ENCODE results near the gene SETD5.

SETD5 gene

DNA sequence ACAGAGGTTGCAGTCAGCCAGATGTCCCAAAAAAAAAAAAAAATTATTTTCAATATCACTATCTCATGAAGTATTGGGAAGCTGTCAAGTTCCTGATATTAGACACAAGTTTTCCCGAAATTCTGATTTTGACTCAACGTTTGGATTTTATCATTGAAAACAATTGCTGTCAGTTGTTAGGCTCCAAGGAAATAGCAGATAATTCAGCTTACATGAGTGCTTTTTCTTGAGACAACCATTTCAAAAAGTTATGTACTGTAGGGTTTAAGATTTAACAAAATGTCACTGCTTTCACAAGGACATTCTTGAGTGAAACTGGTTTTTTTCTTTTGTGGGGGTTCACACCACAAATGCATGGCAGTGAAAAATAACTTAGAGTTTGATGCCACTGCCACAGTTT, 9.3 kb upstream of the SETD5 start:
- DNase-seq = no peak

- no peak for DNase-seq
Observed at GRCh38 chr3:9388562-9389272, 8.7 kb upstream of the SETD5 start.

DNA sequence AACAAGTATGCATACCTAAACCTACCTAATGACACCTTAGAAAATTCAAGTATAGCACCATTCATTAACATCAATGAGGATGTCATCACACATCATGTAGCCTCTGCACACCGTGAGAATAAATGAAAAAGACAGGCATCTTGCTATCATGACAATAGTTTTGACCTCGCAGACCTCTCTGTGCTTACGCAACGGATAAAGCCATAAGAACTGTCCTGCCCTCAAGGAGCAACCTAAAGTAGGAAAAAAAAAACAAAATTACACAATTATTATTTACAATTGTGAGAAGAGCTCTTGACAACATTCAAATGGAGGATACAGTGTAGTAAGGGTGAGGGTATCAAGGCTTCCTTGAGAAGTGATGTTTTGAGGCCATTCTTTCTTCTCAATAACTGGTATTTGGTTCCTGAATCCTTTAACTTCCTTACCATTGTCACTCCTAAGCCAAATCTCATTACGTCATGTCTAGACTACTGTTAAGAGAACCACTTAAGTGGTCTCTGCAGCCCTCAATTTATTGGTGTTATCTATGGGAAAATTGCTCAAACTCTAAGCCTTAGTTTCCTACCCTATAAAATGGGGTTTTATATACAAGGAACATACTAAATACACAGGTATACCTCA, 7.0 kb upstream of the SETD5 start:
- DNase-seq = no peak

DNA sequence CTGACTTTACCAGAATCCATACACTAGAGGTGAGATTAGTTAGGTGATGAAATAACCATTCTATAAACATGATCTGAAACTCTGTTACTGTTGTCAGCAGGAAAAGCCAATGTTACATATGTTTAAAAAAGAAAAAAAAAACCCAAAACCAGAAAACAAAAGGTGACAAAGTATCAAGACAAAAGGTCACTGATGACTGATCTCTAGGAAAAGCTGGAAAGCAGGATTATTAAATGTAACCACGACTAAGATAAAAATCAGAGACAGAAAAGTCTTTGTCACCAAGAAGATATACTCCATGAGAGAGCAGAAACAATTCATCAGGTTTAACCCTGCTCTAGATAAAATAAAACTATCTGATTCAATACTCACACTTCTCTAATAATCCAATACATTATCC, 5.4 kb upstream of the SETD5 start:
- no peak for DNase-seq

DNA sequence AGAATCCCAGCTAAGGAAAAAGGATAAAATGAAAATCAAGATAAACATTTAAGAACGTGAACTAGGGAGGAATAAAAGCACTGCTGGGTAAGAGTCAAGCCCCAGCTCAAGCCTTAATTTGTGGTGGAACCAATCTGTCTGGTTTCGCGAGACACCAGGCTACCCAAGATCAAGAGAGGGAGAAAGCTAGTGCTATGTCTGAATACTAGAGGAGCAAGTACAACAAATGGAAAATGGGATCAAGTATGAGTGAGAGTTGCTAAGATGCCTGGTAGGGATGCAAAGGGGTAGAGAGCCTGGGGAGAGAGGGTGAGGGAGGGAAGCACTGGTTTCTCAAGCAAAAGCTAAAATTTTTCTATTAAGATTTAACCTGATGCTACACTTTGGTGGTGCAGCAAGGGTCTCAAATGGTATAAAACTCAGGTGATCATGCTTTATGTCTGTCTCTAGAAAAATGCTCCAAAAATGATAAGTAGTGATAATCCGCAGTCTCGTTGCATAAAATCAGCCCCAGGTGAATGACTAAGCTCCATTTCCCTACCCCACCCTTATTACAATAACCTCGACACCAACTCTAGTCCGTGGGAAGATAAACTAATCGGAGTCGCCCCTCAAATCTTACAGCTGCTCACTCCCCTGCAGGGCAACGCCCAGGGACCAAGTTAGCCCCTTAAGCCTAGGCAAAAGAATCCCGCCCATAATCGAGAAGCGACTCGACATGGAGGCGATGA, 1.7 kb upstream of the SETD5 start:
- DNase-seq = no peak

DNA sequence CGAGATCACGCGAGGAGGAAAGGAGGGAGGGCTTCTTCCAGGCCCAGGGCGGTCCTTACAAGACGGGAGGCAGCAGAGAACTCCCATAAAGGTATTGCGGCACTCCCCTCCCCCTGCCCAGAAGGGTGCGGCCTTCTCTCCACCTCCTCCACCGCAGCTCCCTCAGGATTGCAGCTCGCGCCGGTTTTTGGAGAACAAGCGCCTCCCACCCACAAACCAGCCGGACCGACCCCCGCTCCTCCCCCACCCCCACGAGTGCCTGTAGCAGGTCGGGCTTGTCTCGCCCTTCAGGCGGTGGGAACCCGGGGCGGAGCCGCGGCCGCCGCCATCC, 1.1 kb upstream of the SETD5 start:
- DNase-seq = peak; percentile 83

GRCh38 chr3:9396632-9397331, 633 bp upstream of the SETD5 start:
- peak; percentile 95 for DNase-seq

DNA sequence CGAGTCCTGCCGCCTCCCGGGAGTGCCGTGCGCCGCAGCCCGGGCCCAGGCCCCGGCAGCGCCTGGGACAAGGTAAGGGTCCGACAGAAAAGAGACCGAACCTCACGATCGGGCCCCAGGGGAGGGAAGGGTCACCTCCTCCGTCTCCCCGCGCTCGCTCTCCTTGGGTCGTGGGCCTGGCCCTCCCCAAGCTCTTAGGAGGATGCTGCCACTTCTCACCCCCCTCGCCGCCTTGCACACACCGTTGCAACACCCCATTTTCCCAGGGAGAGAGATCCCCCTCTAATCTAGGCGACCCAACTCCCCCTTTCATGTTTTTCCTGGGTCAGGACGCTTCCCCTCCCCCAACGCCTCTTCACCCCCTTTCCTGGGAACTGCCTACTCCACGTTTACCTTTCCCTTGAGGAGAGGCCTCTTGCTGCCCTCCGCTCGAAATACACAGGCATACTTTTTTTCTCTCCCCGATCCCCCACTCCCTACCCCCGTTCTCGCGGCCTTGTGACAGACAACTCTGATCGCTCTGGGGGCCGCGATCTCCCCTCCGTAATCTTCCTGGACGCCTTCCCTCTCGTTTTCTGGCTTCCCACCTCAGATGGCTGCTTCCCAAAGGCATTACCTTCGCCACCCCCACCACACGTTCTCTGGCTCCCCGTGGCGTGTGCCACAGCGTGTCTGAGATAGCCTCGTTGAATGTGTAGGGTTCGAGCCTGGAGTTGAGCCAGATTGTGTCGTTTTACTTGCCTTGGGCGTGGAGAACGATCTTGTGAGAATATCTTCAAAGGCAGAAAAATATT, 688 bp downstream of the SETD5 start:
- peak; percentile 33 for DNase-seq

GRCh38 chr3:9398700-9399336, 1.4 kb downstream of the SETD5 start:
- DNase-seq = no peak

- DNase-seq = no peak
Observed at GRCh38 chr3:9399337-9399703, 1.9 kb downstream of the SETD5 start.

DNA sequence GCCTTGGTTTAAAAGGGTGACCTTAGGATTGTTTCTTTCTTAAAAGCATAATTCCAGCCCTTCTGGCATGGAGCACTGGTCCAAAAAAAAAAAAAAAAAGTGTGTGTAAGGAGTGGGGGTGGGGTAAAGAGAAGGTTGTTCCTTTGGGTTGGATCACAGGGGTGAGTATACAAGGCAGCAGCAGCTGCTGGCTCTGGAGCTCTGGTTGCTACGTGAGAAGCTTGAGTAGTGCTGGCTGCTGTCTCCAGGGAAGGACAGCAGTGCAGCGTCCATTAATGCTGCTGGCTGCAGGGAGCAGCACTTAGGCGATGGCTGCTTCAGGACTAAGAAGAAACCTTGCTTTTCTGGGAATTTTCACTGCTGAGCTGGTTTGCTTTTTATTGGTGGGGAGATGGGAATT, 2.3 kb downstream of the SETD5 start:
- DNase-seq = peak; percentile 65

DNA sequence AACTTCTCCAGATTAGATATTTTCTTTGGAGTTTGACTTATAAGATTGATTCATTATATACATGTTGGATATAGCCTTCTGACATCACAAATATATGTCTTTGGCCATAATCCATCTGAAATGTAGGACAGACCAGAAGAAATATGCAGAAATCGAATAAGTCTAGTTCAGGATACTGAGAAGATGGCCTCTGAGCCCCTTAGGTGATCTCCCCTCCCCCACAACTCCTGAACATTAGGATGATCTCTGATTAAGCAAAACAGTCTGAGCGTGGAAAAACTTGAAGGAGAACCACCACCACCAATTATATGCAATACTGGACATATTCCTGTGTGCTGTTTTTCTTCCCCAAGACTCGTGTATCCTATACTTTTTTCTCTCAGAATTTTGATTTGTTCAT, 3.2 kb downstream of the SETD5 start:
- no peak for DNase-seq

DNA sequence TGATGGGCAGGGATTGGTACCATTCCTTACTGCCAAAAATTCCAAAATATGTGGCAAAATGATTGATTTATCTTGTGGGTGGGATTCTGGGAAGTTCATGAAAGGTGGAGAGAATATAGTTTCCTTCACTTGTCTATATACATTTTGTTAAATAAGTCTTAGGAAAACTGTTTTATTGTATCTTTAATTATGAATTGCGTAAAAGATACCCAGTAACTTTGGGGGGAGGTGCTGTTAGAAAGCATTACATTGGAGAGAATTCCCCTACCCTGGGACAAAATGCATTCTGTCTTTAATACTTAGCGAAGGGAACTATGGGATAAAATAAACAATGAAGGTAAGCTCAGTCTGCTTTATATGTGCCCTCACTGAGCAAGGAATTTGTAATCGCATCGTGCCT, 4.6 kb downstream of the SETD5 start:
- no peak for DNase-seq

DNA sequence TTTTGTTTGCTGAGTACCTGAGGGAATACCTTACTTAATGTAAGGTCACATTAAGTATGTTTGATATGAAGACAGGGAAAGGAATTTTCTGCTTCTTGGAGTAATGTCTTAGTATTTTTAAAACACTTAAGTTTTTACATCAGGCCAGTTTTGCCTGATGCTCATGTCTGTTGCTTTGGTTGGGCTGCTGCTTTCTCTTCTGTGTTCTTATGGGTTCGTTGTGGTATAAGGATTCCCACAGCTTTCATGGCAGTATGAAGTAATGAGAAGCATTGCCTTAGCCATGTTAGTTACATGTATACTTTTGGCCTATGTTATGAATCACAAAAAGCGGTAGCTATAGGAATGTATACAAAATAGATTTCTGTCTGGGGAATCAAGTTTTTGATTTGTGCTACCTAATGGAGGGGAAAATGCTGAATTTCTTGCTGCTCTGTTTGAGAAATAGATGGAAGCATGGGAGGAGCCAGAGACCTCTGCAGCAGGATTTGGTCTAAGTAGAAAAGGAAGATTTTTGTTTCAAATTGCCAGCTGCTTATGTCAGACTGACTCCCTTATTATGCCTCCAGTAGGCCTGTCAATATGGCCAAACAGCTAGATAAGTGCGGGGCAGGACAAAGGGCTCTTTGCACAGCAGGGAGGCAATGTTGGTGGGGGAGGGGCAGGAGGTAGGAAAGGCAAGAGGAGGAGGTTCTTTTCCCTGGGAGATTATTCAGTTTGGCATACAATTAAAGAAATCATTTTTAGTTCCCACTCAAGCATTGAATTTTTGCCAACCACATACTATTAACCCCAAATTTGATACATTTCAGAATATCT, 5.2 kb downstream of the SETD5 start:
- no peak for DNase-seq

GRCh38 chr3:9403463-9403862, 6.0 kb downstream of the SETD5 start:
- no peak for DNase-seq

GRCh38 chr3:9404680-9405079, 7.3 kb downstream of the SETD5 start:
- DNase-seq = no peak

DNA sequence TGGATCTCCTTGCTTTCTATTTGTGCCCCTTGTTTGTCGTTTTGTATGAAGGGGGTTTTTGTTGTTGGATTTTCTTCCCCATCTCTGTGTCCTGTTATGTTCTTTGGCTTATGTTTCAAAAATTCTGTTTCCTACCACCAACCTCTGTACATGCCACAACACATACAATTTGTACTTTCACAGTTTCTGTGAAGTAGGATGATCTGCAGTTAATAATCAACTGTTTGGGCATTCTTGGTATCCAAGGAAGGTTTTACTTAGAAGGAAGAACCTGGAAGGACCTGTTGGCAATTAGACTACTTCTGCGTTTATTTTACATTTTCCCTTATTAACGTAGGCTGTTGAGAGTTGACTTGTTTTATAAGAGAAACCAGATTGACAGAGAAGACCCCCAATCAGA, 8.3 kb downstream of the SETD5 start:
- no peak for DNase-seq

DNA sequence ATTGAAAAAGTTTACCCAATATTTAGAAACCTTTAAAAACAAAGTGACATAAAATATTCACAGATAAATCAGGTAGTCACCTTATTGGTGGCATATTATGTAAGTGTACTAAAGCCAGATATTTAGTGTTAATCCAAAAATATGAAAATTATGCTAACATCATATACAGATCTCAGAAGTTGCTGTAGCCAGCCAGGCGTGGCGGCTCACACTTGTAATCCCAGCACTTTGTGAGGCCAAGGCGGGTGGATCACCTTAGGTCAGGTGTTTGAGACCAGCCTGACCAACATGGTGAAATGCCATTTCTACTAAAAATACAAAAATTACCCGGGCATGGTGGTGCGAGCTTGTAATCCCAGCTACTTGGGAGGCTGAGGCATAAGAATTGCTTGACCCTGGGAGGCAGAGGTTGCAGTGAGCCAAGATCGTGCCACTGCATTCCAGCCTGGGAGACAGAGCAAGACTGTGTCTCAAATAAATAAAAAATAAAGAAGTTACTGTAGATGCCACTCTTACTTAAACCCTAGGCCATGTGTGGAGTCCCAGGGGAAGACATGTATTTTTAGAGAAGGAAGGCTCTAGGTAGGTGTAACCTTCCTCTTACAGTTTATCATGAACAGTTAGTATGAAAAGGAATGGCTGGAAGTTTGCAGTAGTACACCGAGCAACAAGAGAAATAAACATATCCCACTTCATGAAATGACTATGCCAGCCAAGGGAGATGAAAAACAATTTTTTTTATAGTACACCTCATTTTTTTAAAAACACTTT, 9.6 kb downstream of the SETD5 start:
- no peak for DNase-seq

- no peak for DNase-seq
Observed at GRCh38 chr3:9408061-9408460, 10.6 kb downstream of the SETD5 start.

GRCh38 chr3:9408546-9408945, 11.1 kb downstream of the SETD5 start:
- no peak for DNase-seq
